HG03521 (cell line): ENCODE data around the gene DUSP18.
"Not testable (repeated sequence)": the region's sequence is repeated elsewhere in the genome, so short reads cannot be mapped to it uniquely, and the experiment has no call there.

Source experiments
- ATAC-seq: cut with Tn5 transposase; IDR thresholded peaks from one replicate; pipeline ENCODE4 v1.9.1; 2021; ENCODE audit warnings: mild to moderate bottlenecking, moderate library complexity; ENCODE audit not compliant: unreplicated experiment

Gene DUSP18

GRCh38 chr22:30679895-30680690 is 12.4 kb upstream of the DUSP18 start:
- not testable (repeated sequence) for ATAC-seq

GRCh38 chr22:30676565-30676964 is 8.9 kb upstream of the DUSP18 start:
- ATAC-seq = not testable (repeated sequence)

- ATAC-seq = no peak
Measured at GRCh38 chr22:30675436-30675835, 7.8 kb upstream of the DUSP18 start.

GRCh38 chr22:30674482-30674881 is 6.8 kb upstream of the DUSP18 start:
- no peak for ATAC-seq

GRCh38 chr22:30673136-30673535 is 5.5 kb upstream of the DUSP18 start:
- no peak for ATAC-seq

- ATAC-seq = no peak
Measured at GRCh38 chr22:30671071-30671470, 3.4 kb upstream of the DUSP18 start.

- no peak for ATAC-seq
Measured at GRCh38 chr22:30668386-30668710, 673 bp upstream of the DUSP18 start.

GRCh38 chr22:30667107-30667493 is 575 bp downstream of the DUSP18 start:
- no peak for ATAC-seq

GRCh38 chr22:30665786-30666185 is 1.9 kb downstream of the DUSP18 start:
- no peak for ATAC-seq

GRCh38 chr22:30665266-30665665 is 2.4 kb downstream of the DUSP18 start:
- no peak for ATAC-seq

- ATAC-seq = no peak
Measured at GRCh38 chr22:30664798-30665197, 2.9 kb downstream of the DUSP18 start.

- ATAC-seq = no peak
Measured at GRCh38 chr22:30662040-30662439, 5.6 kb downstream of the DUSP18 start.

- no peak for ATAC-seq
Measured at GRCh38 chr22:30655532-30655931, 12.1 kb downstream of the DUSP18 start.

GRCh38 chr22:30654361-30654760 is 13.3 kb downstream of the DUSP18 start:
- ATAC-seq = no peak

GRCh38 chr22:30652852-30653251 is 14.8 kb downstream of the DUSP18 start:
- no peak for ATAC-seq

- ATAC-seq = no peak
Measured at GRCh38 chr22:30650508-30651116, 17.1 kb downstream of the DUSP18 start.

- no peak for ATAC-seq
Measured at GRCh38 chr22:30649430-30650007, 18.2 kb downstream of the DUSP18 start.

- ATAC-seq = no peak
Measured at GRCh38 chr22:30648825-30649224, 18.9 kb downstream of the DUSP18 start.

GRCh38 chr22:30647536-30647935 is 20.1 kb downstream of the DUSP18 start:
- ATAC-seq = no peak

GRCh38 chr22:30646518-30647160 is 21.0 kb downstream of the DUSP18 start:
- no peak for ATAC-seq

GRCh38 chr22:30643055-30643875 is 24.4 kb downstream of the DUSP18 start:
- no peak for ATAC-seq
